HepG2 (cell line): ENCODE measurements around the gene INPP4B. TPM values are rescaled to one million over a fixed set of nuclear protein-coding genes. Genes with fewer than 3 reads are reported as not detected.

ENCODE experiments used
- SALL1 ChIP-seq: sonication (generic); formaldehyde crosslinking; IDR thresholded peaks from 2 replicates; pipeline ENCODE4 v1.8.0; 2022; ENCODE audit warnings: mild to moderate bottlenecking, missing genetic modification reagents
- SETDB1 ChIP-seq: sonication (generic); formaldehyde crosslinking; IDR thresholded peaks from 2 replicates; pipeline ENCODE4 v1.5.1; 2020; ENCODE audit warnings: missing genetic modification reagents, mild to moderate bottlenecking, borderline replicate concordance
- ZFP91 ChIP-seq: sonication (generic); formaldehyde crosslinking; IDR thresholded peaks from 2 replicates; pipeline ENCODE4 v1.9.0; 2022; ENCODE audit warnings: missing genetic modification reagents, mild to moderate bottlenecking, borderline replicate concordance
- ZNF687 ChIP-seq: sonication (generic); formaldehyde crosslinking; IDR thresholded peaks from 2 replicates; pipeline ENCODE4 v1.5.1; 2020; ENCODE audit warnings: mild to moderate bottlenecking, missing genetic modification reagents, moderate library complexity
- polyA plus RNA-seq, 8 experiments: library from polyadenylated mRNA; depleted of rRNA in 3 of 8; stranded (reverse) in 7 of 8; unstranded in 1 of 8; fragments of >200 nt; fragmentation: Illumina TruSeq in 4 of 8; extraction: Trizol in 4 of 8; gene quantifications; 2 replicates each; pipeline versions ENCODE4 v1.2.1 to v1.2.3, GENCODE V29; 2011 to 2016; ENCODE audit warnings: low read depth in 4 of 8, missing spikeins in 1 of 8, mixed read lengths in 1 of 8; ENCODE audit not compliant: insufficient read depth in 1 of 8
- total RNA-seq, 5 experiments: library from RNA; depleted of rRNA; stranded (reverse); fragments of >200 nt; fragmentation: Illumina TruSeq; extraction: Trizol; gene quantifications; 2 replicates each; pipeline ENCODE4 v1.2.3, GENCODE V29; 2016; ENCODE audit warnings: low read depth in 1 of 5
- TF ChIP-seq, protein P1 (sequence below): sonication (generic); formaldehyde crosslinking; IDR thresholded peaks from 2 replicates; pipeline ENCODE4 v1.4.0; 2020; ENCODE audit warnings: missing genetic modification reagents

INPP4B gene
- total and polyA plus RNA-seq, 2 of the 13 experiments (the other 11 are each of a cell fraction or from before 2014, with no cell fraction given) = not detected

- TF ChIP-seq, protein P1, sequence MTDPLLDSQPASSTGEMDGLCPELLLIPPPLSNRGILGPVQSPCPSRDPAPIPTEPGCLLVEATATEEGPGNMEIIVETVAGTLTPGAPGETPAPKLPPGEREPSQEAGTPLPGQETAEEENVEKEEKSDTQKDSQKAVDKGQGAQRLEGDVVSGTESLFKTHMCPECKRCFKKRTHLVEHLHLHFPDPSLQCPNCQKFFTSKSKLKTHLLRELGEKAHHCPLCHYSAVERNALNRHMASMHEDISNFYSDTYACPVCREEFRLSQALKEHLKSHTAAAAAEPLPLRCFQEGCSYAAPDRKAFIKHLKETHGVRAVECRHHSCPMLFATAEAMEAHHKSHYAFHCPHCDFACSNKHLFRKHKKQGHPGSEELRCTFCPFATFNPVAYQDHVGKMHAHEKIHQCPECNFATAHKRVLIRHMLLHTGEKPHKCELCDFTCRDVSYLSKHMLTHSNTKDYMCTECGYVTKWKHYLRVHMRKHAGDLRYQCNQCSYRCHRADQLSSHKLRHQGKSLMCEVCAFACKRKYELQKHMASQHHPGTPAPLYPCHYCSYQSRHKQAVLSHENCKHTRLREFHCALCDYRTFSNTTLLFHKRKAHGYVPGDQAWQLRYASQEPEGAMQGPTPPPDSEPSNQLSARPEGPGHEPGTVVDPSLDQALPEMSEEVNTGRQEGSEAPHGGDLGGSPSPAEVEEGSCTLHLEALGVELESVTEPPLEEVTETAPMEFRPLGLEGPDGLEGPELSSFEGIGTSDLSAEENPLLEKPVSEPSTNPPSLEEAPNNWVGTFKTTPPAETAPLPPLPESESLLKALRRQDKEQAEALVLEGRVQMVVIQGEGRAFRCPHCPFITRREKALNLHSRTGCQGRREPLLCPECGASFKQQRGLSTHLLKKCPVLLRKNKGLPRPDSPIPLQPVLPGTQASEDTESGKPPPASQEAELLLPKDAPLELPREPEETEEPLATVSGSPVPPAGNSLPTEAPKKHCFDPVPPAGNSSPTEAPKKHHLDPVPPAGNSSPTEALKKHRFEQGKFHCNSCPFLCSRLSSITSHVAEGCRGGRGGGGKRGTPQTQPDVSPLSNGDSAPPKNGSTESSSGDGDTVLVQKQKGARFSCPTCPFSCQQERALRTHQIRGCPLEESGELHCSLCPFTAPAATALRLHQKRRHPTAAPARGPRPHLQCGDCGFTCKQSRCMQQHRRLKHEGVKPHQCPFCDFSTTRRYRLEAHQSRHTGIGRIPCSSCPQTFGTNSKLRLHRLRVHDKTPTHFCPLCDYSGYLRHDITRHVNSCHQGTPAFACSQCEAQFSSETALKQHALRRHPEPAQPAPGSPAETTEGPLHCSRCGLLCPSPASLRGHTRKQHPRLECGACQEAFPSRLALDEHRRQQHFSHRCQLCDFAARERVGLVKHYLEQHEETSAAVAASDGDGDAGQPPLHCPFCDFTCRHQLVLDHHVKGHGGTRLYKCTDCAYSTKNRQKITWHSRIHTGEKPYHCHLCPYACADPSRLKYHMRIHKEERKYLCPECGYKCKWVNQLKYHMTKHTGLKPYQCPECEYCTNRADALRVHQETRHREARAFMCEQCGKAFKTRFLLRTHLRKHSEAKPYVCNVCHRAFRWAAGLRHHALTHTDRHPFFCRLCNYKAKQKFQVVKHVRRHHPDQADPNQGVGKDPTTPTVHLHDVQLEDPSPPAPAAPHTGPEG (CRISPR knock-in tag) = no peak
- TF ChIP-seq ZFP91 (CRISPR knock-in tag) (no peak), SETDB1 (CRISPR knock-in tag) (no peak), ZNF687 (CRISPR knock-in tag) (no peak), SALL1 (no peak)
These were observed 624.0 kb downstream of the INPP4B start (continued) for GRCh38 chr4:142222127-142222526.
